Measurements from ENCODE around the gene TRIO. TPM values are rescaled to one million over a fixed set of nuclear protein-coding genes. Genes with fewer than 3 reads are reported as not detected.

Gene TRIO
- total and polyA plus RNA-seq, 4 donors: 23.8 to 243 (median 110) TPM

GRCh38 chr5:14188778-14189177 lies 45.6 kb downstream of the TRIO start:
- Histone ChIP-seq H3K4me1 (ENCODE audit: control insufficient read depth in 5 of 5, insufficient read depth in 5 of 5, low read length in 5 of 5) (peaks cover 0 to 54% (median 8%) of the 10 kb centered on the region in 5 donors), H3K4me3 (no peak overlapping the region), H3K27me3 (ENCODE audit: control insufficient read depth in 3 of 3, insufficient read depth in 3 of 3, low read length in 2 of 3) (no peaks in the 10 kb centered on the region), H3K9me3 (ENCODE audit: control insufficient read depth in 4 of 4, insufficient read depth in 3 of 4, low read length in 3 of 4) (no peaks in the 10 kb centered on the region), H3K9ac (ENCODE audit: insufficient read depth in 1 of 2, low read length in 2 of 2) (no peak overlapping the region), H3K36me3 (ENCODE audit: control insufficient read depth in 4 of 4, insufficient read depth in 4 of 4, low read length in 4 of 4) (peaks cover 0 to 1% (median 0%) of the 10 kb centered on the region in 4 donors), H3K27ac (ENCODE audit: low read depth in 1 of 2, low read length in 1 of 2) (peak overlapping the region in 1 of 2 donors; percentile 57)
- TF ChIP-seq, protein P1, sequence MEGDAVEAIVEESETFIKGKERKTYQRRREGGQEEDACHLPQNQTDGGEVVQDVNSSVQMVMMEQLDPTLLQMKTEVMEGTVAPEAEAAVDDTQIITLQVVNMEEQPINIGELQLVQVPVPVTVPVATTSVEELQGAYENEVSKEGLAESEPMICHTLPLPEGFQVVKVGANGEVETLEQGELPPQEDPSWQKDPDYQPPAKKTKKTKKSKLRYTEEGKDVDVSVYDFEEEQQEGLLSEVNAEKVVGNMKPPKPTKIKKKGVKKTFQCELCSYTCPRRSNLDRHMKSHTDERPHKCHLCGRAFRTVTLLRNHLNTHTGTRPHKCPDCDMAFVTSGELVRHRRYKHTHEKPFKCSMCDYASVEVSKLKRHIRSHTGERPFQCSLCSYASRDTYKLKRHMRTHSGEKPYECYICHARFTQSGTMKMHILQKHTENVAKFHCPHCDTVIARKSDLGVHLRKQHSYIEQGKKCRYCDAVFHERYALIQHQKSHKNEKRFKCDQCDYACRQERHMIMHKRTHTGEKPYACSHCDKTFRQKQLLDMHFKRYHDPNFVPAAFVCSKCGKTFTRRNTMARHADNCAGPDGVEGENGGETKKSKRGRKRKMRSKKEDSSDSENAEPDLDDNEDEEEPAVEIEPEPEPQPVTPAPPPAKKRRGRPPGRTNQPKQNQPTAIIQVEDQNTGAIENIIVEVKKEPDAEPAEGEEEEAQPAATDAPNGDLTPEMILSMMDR (IDR thresholded peaks at IDR 0.05; ENCODE audit: control extremely low read depth, extremely low read depth): no peak
- ATAC-seq (ENCODE audit: insufficient read depth, low FRiP score) (no peak), DNase-seq (no peak)
- 95 to 96% methylated on average over 4 of the region's 4 CpGs for WGBS, 2 donors

- Histone ChIP-seq H3K4me3 (no peak overlapping the region), H3K9me3 (ENCODE audit: control insufficient read depth in 4 of 4, insufficient read depth in 3 of 4, low read length in 3 of 4) (no peaks in the 10 kb centered on the region), H3K27me3 (ENCODE audit: control insufficient read depth in 3 of 3, insufficient read depth in 3 of 3, low read length in 2 of 3) (no peaks in the 10 kb centered on the region), H3K27ac (ENCODE audit: low read depth in 1 of 2, low read length in 1 of 2) (peak overlapping the region; percentile 68 to 91), H3K36me3 (ENCODE audit: control insufficient read depth in 4 of 4, insufficient read depth in 4 of 4, low read length in 4 of 4) (peaks cover 0 to 2% (median 0%) of the 10 kb centered on the region in 4 donors), H3K4me1 (ENCODE audit: control insufficient read depth in 5 of 5, insufficient read depth in 5 of 5, low read length in 5 of 5) (peaks cover 0 to 49% (median 6%) of the 10 kb centered on the region in 5 donors), H3K9ac (ENCODE audit: insufficient read depth in 1 of 2, low read length in 2 of 2) (no peak overlapping the region)
- no peak for ATAC-seq (ENCODE audit: insufficient read depth, low FRiP score)
- 76 to 87% methylated on average over 4 of the region's 4 CpGs for WGBS, 2 donors
- DNase-seq: no peak
- TF ChIP-seq, protein P1 (IDR thresholded peaks at IDR 0.05; ENCODE audit: control extremely low read depth, extremely low read depth): no peak
Measured at GRCh38 chr5:14189680-14190079, 46.5 kb downstream of the TRIO start.

GRCh38 chr5:14190194-14191164 lies 47.3 kb downstream of the TRIO start:
- DNase-seq: no peak

More at GRCh38 chr5:14190194-14191164, 47.3 kb downstream of the TRIO start:
- Histone ChIP-seq H3K4me1 (ENCODE audit: control insufficient read depth in 5 of 5, insufficient read depth in 5 of 5, low read length in 5 of 5) (peaks cover 0 to 44% (median 6%) of the 10 kb centered on the region in 5 donors), H3K9ac (ENCODE audit: insufficient read depth in 1 of 2, low read length in 2 of 2) (no peak overlapping the region), H3K27me3 (ENCODE audit: control insufficient read depth in 3 of 3, insufficient read depth in 3 of 3, low read length in 2 of 3) (no peaks in the 10 kb centered on the region), H3K36me3 (ENCODE audit: control insufficient read depth in 4 of 4, insufficient read depth in 4 of 4, low read length in 4 of 4) (peaks cover 0 to 2% (median 0%) of the 10 kb centered on the region in 4 donors), H3K4me3 (no peak overlapping the region), H3K9me3 (ENCODE audit: control insufficient read depth in 4 of 4, insufficient read depth in 3 of 4, low read length in 3 of 4) (no peaks in the 10 kb centered on the region), H3K27ac (ENCODE audit: low read depth in 1 of 2, low read length in 1 of 2) (peak overlapping the region; percentile 68 to 91)
- TF ChIP-seq, protein P1 (IDR thresholded peaks at IDR 0.05; ENCODE audit: control extremely low read depth, extremely low read depth): no peak
- peak; percentile 80 for ATAC-seq (ENCODE audit: insufficient read depth, low FRiP score)
- 58 to 79% methylated on average over 13 of the region's 13 CpGs for WGBS, 2 donors

Data from lung (tissue), 12 donors.